GM19328 (cell line): ENCODE measurements around the gene KLHDC8A.

ENCODE experiments used
- ATAC-seq: cut with Tn5 transposase; IDR thresholded peaks from one replicate; pipeline ENCODE4 v1.9.1; 2021; ENCODE audit warnings: mild to moderate bottlenecking, moderate library complexity; ENCODE audit not compliant: unreplicated experiment

KLHDC8A gene

GRCh38 chr1:205319081-205320018 is 37.4 kb downstream of the KLHDC8A start:
- no peak for ATAC-seq

DNA sequence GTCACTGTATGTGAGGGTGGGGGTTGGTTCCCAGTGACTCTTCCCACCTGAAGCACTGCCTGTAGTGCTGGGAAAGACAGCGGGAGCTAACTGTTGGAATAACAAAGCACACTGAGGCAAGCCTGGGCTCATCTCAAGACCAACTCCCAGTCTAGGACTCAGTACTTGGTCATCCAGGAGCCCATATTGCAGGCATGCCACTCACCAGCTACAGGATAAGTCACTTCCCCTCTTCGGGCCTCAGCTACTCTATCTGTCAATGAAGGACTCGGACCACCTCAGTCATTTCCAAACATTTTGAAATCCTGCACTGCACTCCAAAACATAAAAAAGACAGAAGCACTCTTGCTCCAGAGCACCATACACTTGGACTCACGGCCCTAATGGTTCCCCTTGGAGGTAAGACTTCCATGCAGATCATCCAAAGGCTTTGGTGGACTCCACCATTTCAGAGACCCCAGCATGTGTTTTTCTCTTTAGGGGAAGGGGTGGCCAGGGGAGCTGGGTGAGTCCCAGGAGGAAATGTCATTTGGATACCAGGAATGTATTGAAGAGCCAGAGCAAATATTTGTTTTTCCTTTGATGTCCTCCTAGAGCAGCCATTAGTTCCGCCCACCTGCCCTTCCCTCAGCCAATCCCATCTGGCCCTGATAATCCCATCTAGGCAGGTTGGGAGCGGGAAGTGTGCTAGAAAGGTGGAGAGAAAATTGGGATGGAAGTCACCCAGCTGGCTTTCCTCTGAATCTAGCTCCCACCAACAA is 38.3 kb downstream of the KLHDC8A start:
- no peak for ATAC-seq

DNA sequence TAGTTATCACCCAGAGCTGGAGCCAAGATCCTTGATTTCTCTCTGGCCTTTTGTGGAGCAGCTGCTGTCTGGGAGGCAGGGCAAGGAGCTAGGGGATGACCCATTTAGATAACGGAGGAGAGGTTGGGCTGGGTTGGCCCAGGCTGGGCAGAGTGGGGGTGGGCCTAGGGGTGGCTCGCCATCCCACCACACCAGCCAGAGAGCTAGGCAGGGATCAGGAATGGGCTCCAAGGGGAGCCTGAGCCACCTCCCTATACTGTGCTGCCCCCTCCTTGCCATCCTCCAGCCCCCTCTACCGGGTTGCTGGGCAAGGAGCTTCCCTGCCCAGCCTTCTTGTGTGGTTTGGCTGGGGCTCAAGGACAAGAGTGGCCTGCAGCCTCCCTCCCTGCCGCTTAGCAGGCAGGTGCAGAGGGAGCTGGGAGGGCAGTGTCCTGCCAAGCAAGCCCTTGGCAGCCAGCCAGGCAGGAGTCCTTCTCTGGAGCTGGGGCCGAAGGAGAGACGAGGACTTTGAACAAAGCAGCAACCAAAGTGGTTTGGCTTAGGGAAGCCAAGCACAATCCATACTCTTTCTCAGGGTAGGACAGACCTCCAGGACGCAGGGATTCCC is 39.3 kb downstream of the KLHDC8A start:
- no peak for ATAC-seq

DNA sequence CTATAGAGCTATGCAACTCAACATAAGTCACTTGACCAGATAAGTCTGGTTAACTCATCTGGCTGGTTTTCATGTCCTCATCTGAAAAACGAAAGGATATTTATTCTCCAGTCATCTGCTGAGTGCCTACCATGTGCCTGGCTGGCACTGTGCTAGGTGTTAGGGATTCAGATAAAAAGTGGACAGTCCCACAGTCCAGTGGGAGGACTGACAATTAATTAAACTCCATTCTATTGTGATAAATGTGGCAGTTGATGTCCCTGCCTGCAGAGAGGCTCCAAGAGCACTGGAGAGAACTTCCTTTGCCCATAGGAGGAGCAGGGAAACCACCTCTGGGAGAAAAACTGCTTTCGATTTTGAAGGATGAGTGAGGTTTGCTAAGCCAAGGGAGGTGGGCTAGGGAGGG is 40.6 kb downstream of the KLHDC8A start:
- no peak for ATAC-seq

- ATAC-seq = no peak
Measured at GRCh38 chr1:205315008-205315618, 41.6 kb downstream of the KLHDC8A start.

- ATAC-seq = no peak
Measured at GRCh38 chr1:205313563-205314308, 43.0 kb downstream of the KLHDC8A start.

GRCh38 chr1:205312866-205313562 is 43.7 kb downstream of the KLHDC8A start:
- no peak for ATAC-seq

- ATAC-seq = no peak
Measured at GRCh38 chr1:205310976-205311704, 45.6 kb downstream of the KLHDC8A start.

GRCh38 chr1:205309741-205310140 is 47.0 kb downstream of the KLHDC8A start:
- ATAC-seq = no peak

DNA sequence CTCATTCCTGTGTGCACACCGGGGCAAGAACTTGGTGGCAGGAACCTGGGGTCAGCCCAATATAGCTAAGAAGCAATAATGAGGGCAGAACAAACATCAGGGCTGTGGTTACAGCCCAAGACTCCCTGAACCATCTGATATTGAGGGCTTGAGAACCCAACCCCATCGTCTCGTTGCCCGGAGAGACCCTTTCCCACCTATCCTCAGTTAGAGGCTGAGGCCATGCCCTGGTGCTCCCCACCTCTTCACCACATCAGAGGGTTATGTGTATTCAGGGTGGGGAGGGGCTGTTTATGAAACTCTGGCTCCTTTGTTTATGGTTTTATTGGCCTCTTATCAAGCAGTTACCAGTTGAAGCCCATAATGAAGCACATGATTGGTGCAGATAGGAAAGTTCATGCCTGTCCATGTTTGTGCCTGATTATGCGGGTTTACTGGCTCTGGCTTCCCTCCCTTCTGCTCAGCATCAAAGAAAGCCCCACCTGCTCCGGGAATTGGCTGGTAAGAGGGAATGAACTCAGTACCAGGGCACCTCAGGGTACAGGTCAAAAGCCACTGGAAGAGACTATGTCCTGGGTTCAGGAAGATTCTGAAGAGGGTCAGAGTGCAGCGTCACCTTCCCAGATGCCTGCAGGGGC is 49.7 kb downstream of the KLHDC8A start:
- ATAC-seq = no peak

DNA sequence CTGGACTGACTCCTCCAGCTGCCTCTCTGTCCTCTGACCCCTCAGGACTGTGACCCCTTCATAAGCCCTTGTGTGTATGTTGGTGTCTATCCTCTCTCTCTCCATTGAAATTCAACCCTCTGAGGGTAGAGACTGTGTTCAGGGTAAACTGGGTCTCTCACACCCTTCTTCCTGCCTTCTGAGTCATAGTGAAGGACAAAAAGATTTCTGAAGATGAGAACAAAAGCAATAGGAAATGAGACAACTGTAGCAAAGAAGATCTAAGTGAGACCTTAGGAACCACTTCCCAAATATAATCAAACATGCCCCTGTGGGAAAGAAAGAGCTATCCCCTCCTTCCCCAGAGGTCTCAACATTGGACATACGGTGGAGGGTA is 52.0 kb downstream of the KLHDC8A start:
- ATAC-seq = no peak

- ATAC-seq = no peak
Measured at GRCh38 chr1:205304046-205304694, 52.6 kb downstream of the KLHDC8A start.

- no peak for ATAC-seq
Measured at GRCh38 chr1:205303247-205303888, 53.4 kb downstream of the KLHDC8A start.

- no peak for ATAC-seq
Measured at GRCh38 chr1:205301842-205302588, 54.7 kb downstream of the KLHDC8A start.

DNA sequence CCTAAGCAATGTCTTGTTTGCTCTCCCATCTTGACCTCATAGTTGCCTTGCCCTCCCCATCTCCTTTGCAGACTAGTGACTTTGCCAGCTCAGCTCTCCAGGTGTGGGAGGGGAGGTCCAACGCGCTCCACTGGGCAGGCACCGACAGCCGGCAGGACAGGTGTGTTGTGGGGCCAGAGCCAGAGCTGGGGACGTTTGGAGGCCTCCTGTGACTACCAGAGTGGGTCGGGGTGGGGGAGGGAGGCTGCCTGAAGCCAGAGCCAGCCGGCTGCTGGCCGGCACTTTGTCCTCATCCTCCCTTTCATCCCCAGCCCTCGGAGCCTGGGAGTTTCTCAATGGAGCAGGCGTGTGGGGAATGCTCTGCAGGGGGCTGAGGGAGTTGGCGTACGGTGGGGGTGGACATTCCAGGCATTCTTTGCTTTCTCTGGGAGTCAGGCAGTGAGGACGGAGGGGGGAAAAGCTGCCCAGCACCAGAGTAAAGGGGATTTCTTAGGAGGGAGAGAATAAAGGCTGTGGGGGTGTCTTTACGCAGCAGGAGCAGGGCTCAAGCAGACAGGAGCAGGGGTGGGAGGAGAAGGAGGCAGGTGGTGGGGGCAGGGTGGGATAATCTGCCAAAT is 55.4 kb downstream of the KLHDC8A start:
- ATAC-seq = no peak

DNA sequence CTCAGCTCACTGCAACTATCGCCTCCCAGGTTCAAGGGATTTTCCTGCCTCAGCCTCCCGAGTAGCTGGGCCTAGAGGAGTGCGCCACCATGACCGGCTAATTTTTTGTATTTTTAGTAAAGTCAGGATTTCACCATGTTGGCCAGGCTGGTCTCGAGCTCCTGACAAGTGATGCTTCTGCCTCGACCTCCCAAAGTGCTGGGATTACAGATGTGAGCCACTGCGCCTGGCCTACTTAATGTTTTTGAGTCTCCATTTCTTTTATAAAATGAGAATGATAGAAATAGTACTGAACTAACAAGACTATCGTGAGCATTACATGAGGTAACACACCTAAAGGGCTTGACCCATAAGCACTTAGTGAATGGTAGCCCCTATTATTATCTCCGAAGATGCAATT is 56.6 kb downstream of the KLHDC8A start:
- no peak for ATAC-seq
